Kidney (tissue), 14 donors: ENCODE measurements around the gene MRPL4. TPM values are rescaled to one million over a fixed set of nuclear protein-coding genes. Genes with fewer than 3 reads are reported as not detected.

Source experiments
- DNase-seq, 5 donors: peaks; one replicate each; pipeline ENCODE4 v3.0.0-alpha.2; 2013 to 2020
- FAIRE-seq: peaks from 2 replicates; lab custom pipeline; 2012; peaks lifted over from hg19 to GRCh38; lab: Jason Lieb, UNC
- H3K27ac ChIP-seq, 2 donors: one replicate each; pipeline ENCODE4 v1.7.0; 2013; ENCODE audit warnings: low read depth in 2 of 2, low read length in 2 of 2, inconsistent platforms in 1 of 2
- H3K27me3 ChIP-seq: one replicate; pipeline ENCODE4 v1.7.1; 2013; ENCODE audit warnings: low read length, inconsistent platforms; ENCODE audit not compliant: control insufficient read depth, insufficient read depth
- H3K36me3 ChIP-seq, 3 donors: one replicate each; pipeline versions ENCODE4 v1.7.0 to v1.7.1; 2013; ENCODE audit warnings: low read length in 3 of 3, control low read depth in 1 of 3, inconsistent platforms in 1 of 3; ENCODE audit not compliant: insufficient read depth in 3 of 3, control insufficient read depth in 2 of 3
- H3K4me1 ChIP-seq, 3 donors: one replicate each; pipeline versions ENCODE4 v1.7.0 to v1.7.1; 2013; ENCODE audit warnings: low read length in 3 of 3, inconsistent platforms in 1 of 3, low read depth in 1 of 3; ENCODE audit not compliant: control insufficient read depth in 2 of 3, insufficient read depth in 2 of 3
- H3K4me3 ChIP-seq, 3 donors: one replicate each; pipeline versions ENCODE4 v1.7.0 to v1.8.1; 2013; ENCODE audit warnings: low read length in 3 of 3, control low read depth in 1 of 3, inconsistent platforms in 1 of 3
- H3K9ac ChIP-seq, 3 donors: one replicate each; pipeline versions ENCODE4 v1.7.0 to v1.7.1; 2013; ENCODE audit warnings: low read length in 3 of 3, control low read depth in 1 of 3, inconsistent platforms in 1 of 3
- H3K9me3 ChIP-seq, 3 donors: one replicate each; pipeline versions ENCODE4 v1.7.0 to v1.7.1; 2013; ENCODE audit warnings: low read length in 3 of 3, control low read depth in 1 of 3, inconsistent platforms in 1 of 3; ENCODE audit not compliant: control insufficient read depth in 2 of 3, insufficient read depth in 1 of 3
- intact Hi-C: fragments of 100-400 bp; cut with DNase I; formaldehyde crosslinking; loops from one replicate; pipeline ENCODE4 v1.11.1; 2022
- polyA plus RNA-seq: library from polyadenylated mRNA; stranded (reverse); fragments of 350-450 nt; fragmentation: Illumina TruSeq; extraction: RNeasy Lipid Tissue Mini Kit (QIAGEN cat#74804); gene quantifications from one replicate; pipeline ENCODE4 v1.2.3, GENCODE V29; 2014; ENCODE audit warnings: low read depth, low replicate concordance; ENCODE audit not compliant: insufficient read depth
- total RNA-seq: library from RNA; stranded (reverse); fragmentation: NEBNext Ultra II Directional; extraction: Animal tissue kit (Norgen Biotek cat#: 25700); gene quantifications from one replicate; pipeline ENCODE4 v1.2.1, GENCODE V29; 2021
- TF ChIP-seq, protein P1 (sequence below): IDR thresholded peaks from 3 replicates; pipeline ENCODE4 v1.5.1; 2012; ENCODE audit warnings: mild to moderate bottlenecking, moderate library complexity, borderline replicate concordance; ENCODE audit not compliant: insufficient read depth; ENCODE audit errors: extremely low read depth
- donor health status: control.
- donor health status: control.
- donor health status: control.
- donor health status: control.
- donor health status: control.
- donor health status: DM: yes; HTN: yes; CAD: no.
- donor health status: Normal renal cell carcinoma (clear cell type).

The MRPL4 gene
- total and polyA plus RNA-seq, 2 donors from 2014 or later: 44.8 to 102 TPM

DNA sequence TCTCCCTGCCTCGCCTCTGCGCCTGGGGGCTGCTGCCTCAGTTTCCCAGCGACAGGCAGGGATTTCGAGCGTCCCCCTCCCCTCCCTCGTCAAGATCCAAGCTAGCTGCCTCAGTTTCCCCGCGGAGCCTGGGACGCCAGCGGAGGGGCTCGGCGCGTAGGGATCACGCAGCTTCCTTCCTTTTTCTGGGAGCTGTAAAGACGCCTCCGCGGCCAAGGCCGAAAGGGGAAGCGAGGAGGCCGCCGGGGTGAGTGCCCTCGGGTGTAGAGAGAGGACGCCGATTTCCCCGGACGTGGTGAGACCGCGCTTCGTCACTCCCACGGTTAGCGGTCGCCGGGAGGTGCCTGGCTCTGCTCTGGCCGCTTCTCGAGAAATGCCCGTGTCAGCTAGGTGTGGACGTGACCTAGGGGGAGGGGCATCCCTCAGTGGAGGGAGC, 18.2 kb downstream of the MRPL4 start:
- TF ChIP-seq, protein P1, sequence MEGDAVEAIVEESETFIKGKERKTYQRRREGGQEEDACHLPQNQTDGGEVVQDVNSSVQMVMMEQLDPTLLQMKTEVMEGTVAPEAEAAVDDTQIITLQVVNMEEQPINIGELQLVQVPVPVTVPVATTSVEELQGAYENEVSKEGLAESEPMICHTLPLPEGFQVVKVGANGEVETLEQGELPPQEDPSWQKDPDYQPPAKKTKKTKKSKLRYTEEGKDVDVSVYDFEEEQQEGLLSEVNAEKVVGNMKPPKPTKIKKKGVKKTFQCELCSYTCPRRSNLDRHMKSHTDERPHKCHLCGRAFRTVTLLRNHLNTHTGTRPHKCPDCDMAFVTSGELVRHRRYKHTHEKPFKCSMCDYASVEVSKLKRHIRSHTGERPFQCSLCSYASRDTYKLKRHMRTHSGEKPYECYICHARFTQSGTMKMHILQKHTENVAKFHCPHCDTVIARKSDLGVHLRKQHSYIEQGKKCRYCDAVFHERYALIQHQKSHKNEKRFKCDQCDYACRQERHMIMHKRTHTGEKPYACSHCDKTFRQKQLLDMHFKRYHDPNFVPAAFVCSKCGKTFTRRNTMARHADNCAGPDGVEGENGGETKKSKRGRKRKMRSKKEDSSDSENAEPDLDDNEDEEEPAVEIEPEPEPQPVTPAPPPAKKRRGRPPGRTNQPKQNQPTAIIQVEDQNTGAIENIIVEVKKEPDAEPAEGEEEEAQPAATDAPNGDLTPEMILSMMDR: no peak
- intact Hi-C loops: no loop called here
- DNase-seq: peak in 3 of 5 donors; percentile 46 to 91 (median 57)
- peak overlapping the region; percentile 87 to 90 for H3K27ac ChIP-seq
- peak overlapping the region in 2 of 3 donors; percentile 55 to 65 for H3K9ac ChIP-seq
- H3K4me3 ChIP-seq: peak overlapping the region in 2 of 3 donors; percentile 61
- peaks cover 0 to 5% (median 0%) of the 10 kb centered on the region in 3 donors for H3K36me3 ChIP-seq
- peaks cover 9% of the 10 kb centered on the region for H3K27me3 ChIP-seq
- H3K9me3 ChIP-seq: no peaks in the 10 kb centered on the region
- H3K4me1 ChIP-seq: peaks cover 0 to 9% (median 0%) of the 10 kb centered on the region in 3 donors
- no peak for FAIRE-seq

DNA sequence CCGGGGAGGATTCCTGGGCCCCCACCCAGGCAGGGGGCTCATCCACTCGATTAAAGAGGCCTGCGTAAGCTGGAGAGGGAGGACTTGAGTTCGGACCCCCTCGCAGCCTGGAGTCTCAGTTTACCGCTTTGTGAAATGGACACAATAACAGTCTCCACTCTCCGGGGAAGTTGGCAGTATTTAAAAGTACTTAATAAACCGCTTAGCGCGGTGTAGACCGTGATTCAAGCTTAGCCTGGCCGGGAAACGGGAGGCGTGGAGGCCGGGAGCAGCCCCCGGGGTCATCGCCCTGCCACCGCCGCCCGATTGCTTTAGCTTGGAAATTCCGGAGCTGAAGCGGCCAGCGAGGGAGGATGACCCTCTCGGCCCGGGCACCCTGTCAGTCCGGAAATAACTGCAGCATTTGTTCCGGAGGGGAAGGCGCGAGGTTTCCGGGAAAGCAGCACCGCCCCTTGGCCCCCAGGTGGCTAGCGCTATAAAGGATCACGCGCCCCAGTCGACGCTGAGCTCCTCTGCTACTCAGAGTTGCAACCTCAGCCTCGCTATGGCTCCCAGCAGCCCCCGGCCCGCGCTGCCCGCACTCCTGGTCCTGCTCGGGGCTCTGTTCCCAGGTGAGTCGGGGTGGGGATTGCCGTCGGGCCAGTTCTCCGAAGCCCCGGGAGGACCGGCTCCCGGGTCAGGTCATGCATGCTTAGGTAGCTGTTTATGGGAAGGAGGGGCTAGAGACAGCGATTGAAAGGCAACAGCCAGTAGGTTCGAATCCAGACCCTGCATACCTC, 18.8 kb downstream of the MRPL4 start, which contains the start of gene ICAM1:
Gene ICAM1, plus strand, starts transcription at position 505 of the 779 bp plus-strand sequence. Its CDS starts 40 bp downstream, at position 545.
- FAIRE-seq (no peak), DNase-seq (peak; percentile 59 to 96 (median 67))
- intact Hi-C loops: no loop called here
- peaks cover 0 to 5% (median 0%) of the 10 kb centered on the region in 3 donors for H3K36me3 ChIP-seq
- peak within 1 kb of the TSS in 2 of 3 donors; percentile 55 to 65 for H3K9ac ChIP-seq
- H3K27ac ChIP-seq: peak within 1 kb of the TSS; percentile 87 to 90
- no peaks in the 10 kb centered on the region for H3K9me3 ChIP-seq
- peaks cover 0 to 9% (median 0%) of the 10 kb centered on the region in 3 donors for H3K4me1 ChIP-seq
- peak within 1 kb of the TSS; percentile 16 to 61 (median 61) for H3K4me3 ChIP-seq
- TF ChIP-seq, protein P1: no peak
- H3K27me3 ChIP-seq: peaks cover 9% of the 10 kb centered on the region

DNA sequence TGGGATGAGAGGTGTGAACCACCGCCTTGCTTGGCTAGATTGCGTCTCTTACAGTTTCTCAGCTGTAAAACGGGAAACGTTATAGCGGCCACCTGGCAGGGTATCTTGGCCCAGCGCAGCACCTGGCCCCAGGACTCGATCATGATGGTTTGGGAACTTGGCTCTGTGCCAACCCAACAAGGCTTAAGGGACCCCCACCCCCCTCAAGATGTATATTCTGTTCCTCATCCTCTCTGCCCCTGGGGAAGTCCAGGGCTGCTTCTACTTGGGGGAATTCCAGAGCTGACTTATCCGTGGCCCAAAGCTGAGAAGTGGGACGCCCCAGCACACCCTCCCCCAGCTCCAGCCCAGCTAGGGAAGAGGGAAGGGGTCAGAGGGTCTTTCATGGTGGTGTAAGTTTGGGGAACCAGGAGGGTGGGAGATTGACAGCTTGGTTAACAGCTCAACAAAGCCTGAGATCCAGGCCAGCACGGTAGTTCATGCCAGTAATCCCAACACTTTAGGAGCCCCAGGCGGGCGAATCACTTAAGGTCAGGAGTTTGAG, 19.6 kb downstream of the MRPL4 start:
- H3K4me1 ChIP-seq: peaks cover 0 to 9% (median 0%) of the 10 kb centered on the region in 3 donors
- FAIRE-seq (no peak), DNase-seq (peak in 2 of 5 donors; percentile 54 to 70)
- peaks cover 9% of the 10 kb centered on the region for H3K27me3 ChIP-seq
- intact Hi-C loops: no loop called here
- TF ChIP-seq, protein P1: no peak
- no peak overlapping the region for H3K9ac ChIP-seq
- H3K4me3 ChIP-seq: peak overlapping the region; percentile 16 to 61 (median 61)
- no peaks in the 10 kb centered on the region for H3K9me3 ChIP-seq
- peaks cover 0 to 5% (median 0%) of the 10 kb centered on the region in 3 donors for H3K36me3 ChIP-seq
- H3K27ac ChIP-seq: peak overlapping the region; percentile 87 to 90
